HG03520 (cell line): ENCODE measurements around the gene DGKE.

Experiments
- ATAC-seq: cut with Tn5 transposase; IDR thresholded peaks from one replicate; pipeline ENCODE4 v1.9.1; 2021; ENCODE audit warnings: mild to moderate bottlenecking, moderate library complexity; ENCODE audit not compliant: unreplicated experiment

Gene DGKE

DNA sequence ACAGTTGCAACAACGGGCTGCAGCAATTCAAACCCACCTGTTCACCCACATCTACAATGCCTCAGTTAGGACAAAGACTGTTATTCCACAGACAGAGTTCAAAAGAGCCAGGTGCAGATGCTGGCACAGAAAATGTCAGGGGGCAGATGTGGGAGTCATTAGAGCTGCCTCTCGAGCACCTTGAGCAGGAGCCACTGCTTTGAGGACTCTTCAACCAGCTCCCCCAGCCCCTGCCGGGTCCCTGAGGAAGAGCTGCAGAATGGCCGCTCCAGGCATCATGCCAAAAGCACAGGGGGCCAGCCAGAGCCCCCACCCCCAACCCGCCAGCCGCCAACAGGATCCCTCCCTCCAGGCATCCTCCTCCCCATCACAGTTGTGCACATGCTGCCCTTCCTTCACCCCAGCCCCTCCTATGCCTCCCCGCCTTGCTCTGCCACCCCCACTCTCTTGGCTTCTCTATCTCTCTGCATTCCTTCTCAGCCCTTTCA is 21.0 kb upstream of the DGKE start:
- ATAC-seq = no peak

DNA sequence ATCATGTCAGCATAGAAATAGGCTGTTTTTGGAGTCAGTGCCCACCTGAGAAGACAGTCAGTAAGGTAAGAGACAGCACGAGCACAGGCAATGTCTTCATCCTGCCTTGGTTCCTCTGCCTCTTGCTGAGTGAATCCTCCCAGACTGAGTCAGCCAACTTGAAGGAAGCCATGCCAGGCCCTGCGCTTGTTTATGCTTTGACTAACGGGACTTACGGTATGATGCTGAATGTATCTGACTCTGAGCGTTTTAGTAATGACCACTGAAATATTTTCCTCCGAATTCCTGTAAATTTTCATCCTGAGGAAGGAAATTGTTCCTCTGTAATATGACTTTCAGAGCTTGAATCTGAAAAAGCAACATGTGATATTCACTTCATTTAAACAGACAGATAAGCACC is 18.2 kb upstream of the DGKE start:
- ATAC-seq = no peak

- ATAC-seq = no peak
Measured at GRCh38 chr17:56817066-56817465, 16.9 kb upstream of the DGKE start.

DNA sequence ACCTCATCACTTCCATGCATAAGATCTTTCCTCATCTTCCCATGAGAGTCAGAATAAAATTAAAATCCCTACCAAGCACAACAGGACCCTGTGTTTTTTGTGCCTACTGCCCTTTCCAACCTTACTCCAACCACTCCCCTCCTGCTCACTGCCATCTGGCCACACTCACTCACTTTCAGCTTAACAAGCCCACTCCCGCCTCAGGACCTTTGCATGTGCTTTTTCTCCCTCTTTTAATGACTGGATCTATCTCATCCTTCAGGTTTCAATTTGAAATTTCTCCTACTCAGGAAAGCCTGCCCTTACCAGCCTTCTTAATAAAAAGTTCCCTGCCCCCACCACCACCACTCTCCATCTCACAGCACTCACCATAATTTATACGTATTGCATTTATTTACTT is 14.9 kb upstream of the DGKE start:
- no peak for ATAC-seq

GRCh38 chr17:56819431-56820145 is 14.4 kb upstream of the DGKE start:
- ATAC-seq = no peak

GRCh38 chr17:56820207-56820606 is 13.7 kb upstream of the DGKE start:
- no peak for ATAC-seq

DNA sequence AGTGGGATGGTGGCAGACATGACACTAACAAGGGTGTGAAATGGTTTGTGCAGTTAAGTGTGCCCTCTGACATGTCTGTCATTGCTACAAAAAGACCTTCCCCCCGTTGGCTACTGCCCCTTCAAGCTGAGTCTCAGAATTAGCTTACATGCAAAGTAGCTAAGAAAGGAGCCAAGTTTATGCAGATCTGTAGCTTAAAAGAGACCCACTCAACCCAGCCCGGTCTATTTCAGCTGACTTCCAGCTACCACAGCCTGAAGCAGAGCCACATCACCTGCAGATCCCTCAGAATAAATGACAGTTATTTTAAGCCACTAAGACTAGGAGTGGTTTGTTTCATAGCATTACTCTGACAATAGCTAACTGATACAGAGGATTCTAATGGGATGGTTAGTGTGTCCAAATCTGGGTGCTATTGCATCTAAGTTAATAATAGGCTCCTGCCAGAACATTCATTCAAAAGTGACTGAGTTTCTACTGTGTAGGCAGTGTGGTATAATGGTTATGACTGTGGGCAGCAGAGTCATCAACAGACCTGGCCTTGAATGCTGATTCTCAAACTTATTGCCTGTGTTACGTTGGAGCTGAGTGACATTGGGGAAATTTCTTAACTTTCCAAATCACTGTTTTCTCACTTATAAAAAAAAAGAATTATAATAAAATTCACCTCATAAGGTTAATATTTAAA is 12.0 kb upstream of the DGKE start:
- no peak for ATAC-seq

DNA sequence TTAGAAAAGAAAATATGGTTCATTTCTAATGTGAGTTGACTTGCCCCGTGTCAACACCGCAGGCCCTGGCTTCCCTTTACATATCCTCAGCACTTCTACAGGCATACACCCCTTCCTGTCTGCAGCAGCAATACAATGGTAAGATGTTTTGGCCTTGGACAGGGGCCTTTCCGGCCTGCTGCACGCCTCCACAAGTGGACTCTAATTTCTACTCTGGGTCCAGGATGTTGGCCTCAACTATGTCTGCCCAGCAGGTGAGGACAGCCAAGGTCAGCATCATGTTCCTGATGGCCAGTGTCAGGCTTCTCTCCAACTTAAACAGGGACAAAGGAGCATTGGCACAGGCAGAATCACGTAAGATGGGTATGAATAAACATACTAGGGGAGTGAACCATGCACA is 11.2 kb upstream of the DGKE start:
- no peak for ATAC-seq

GRCh38 chr17:56823848-56824247 is 10.1 kb upstream of the DGKE start:
- ATAC-seq = no peak

- no peak for ATAC-seq
Measured at GRCh38 chr17:56824503-56824902, 9.4 kb upstream of the DGKE start.

GRCh38 chr17:56826611-56827414 is 7.1 kb upstream of the DGKE start:
- ATAC-seq = no peak

DNA sequence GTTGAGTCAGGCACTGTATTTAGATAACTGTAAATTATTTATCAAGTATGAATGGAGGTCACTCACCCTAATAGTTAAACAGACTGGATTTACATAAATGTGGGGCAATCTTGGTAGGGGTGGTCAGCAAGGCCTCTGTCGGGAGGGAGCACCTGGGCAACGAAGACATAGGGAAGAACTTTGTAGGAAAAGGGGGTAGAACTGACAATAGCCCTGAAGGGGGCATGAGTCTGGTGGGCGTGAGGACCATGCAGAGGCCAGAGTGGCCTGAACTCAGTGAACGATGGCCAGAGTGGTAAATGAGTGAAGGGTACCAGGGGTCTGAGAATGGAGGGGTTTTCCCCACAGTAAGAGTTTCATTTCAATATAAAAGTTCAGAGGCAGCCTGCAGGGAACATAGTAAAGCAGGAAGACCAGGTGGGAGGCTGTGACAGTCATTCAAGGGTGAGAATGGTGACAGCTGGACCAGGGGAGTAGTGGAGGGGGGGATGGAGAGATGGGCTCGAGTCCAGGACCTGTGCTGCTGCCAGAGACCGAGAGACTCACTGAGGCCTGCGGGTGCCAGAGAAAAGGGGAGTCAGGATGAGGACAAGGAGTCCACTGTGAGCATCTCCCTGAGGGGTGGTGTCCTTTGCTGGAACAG is 3.1 kb upstream of the DGKE start:
- no peak for ATAC-seq

DNA sequence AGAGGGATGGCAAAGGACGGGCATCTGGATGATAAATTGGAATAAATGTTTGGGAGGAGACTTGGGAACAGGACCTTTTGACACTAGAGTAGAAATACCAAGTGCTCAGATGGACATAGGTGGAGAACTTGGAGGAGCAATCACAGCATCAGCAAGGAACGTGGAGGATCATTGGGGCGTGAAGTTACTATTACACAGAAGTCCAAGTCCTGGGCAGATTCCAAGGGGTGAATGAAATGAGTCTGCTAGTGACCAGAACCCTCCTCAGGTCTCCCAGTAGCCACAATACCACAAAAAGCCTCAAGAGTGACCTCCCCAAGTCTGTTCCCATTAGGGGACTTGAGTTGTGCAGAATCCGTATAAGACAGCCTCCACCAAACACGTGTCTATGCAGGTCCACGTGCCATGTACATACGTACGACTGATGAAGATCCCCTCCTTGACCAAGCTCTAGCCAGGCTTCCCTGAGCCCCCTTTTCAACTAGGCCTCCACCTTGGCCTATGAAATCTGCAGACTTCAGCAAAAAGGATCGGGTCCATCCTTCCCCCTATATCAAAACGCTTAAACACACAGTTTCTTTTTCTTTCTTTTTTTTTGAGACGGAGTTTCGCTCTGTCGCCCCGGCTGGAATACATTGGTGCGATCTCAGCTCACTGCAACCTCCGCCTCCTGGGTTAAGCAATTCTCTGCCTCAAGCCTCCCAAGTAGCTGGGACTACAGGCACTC is 2.4 kb upstream of the DGKE start:
- ATAC-seq = no peak

- ATAC-seq = no peak
Measured at GRCh38 chr17:56832446-56832845, 1.5 kb upstream of the DGKE start.

DNA sequence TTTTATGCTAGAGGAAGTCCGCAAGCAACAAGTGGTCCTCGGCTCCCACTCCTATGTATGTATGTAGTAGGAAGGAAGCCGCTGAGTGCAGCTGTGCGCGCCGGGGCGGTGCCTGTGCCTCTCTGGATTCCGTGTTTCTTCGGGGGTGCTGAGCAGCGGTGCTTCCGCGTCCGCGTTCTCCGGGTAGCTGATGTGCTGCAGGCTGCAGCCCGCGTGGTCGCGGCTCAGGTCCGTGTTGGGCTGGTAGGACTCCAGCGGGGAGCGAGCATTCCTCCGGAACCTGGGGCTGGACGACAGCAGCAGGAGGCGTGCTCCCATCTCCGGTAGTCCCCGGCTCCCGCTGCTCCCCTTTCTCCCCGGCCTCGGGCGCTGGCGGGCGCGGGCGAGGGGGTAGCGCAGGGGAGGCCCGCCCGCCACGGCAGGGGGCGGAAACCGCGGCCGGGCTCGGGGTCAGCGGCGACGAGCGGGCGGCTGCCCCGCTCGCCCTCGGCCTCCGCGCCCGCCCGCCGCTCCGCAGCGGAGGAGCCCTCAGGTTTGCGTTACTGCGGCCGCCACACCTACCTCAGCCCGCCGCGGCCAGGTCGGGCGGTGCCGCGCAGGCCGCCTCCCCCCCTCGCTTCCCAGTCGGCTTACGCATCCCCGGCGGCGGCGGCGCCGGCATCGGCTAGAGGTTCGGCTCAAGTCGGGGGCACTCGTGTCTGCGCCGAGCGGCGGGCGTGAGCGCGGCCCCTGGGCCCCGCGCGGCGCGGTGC is 718 bp upstream of the DGKE start:
- ATAC-seq = peak; percentile 44

GRCh38 chr17:56834380-56835263 is 671 bp downstream of the DGKE start:
- peak; percentile 31 for ATAC-seq

GRCh38 chr17:56835264-56835585 is 1.3 kb downstream of the DGKE start:
- ATAC-seq = no peak

- ATAC-seq = no peak
Measured at GRCh38 chr17:56838687-56839086, 4.7 kb downstream of the DGKE start.

DNA sequence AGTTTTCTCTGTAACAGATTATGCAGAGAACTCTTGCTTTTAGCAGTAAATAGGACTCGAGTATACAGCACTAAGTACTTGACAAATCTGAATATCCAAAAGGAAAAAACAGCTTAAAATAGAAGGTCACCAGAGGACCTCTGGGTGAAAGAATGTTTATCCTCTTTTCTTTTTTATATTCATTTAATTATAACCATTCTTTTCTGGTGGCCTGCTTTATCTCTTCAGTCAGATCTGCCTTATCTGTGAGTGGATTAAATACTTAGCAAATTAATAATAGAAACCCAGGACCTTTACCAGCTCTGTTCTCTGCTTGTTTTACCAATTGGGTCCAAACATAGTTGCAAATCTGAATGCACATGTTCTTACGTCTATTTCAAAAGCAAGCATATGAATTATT is 8.6 kb downstream of the DGKE start:
- ATAC-seq = no peak
